Measurements from ENCODE around the gene RBMX.

The RBMX gene

GRCh38 chrX:136828830-136829229, 51.7 kb downstream of the RBMX start:
- no peak for DNase-seq

- no peak for DNase-seq
Measured at GRCh38 chrX:136827026-136827425, 53.5 kb downstream of the RBMX start.

- no peak for DNase-seq
Measured at GRCh38 chrX:136825771-136826170, 54.8 kb downstream of the RBMX start.
